CD4-positive, CD25-positive, alpha-beta regulatory T cell (primary cell): ENCODE results near the gene CHRND. TPM values are rescaled to one million over a fixed set of nuclear protein-coding genes. Genes with fewer than 3 reads are reported as not detected.

ENCODE experiments used
- ATAC-seq, 2 donors: fragments of 150-1000 bp; cut with Tn5 transposase; one replicate each; pipeline ENCODE4 v1.10.0; 2021; ENCODE audit warnings: low read depth in 2 of 2, moderate number of reproducible peaks in 2 of 2, moderate library complexity in 1 of 2
- DNase-seq, 3 donors: peaks; one replicate each; pipeline versions ENCODE4 v3.0.0 to v3.0.0-alpha.2; 2012 to 2022; ENCODE audit warnings: mixed read lengths in 1 of 3
- H3K27ac ChIP-seq: one replicate; pipeline ENCODE4 v1.7.0; 2013; ENCODE audit warnings: mild to moderate bottlenecking, low read length; ENCODE audit not compliant: insufficient read depth, poor library complexity, severe bottlenecking
- H3K27me3 ChIP-seq: one replicate; pipeline ENCODE4 v1.7.0; 2013; ENCODE audit warnings: low read length; ENCODE audit not compliant: control insufficient read depth, insufficient read depth
- H3K36me3 ChIP-seq: one replicate; pipeline ENCODE4 v1.7.0; 2013; ENCODE audit warnings: mild to moderate bottlenecking, low read length, moderate library complexity; ENCODE audit not compliant: control insufficient read depth, insufficient read depth
- H3K4me1 ChIP-seq: 2 replicates; pipeline ENCODE4 v1.7.0; 2013; ENCODE audit warnings: mild to moderate bottlenecking, low read length; ENCODE audit not compliant: insufficient read depth, control insufficient read depth, poor library complexity, severe bottlenecking
- H3K4me3 ChIP-seq: one replicate; pipeline ENCODE4 v1.7.0; 2013; ENCODE audit warnings: low read depth, mild to moderate bottlenecking, low read length, moderate library complexity
- H3K9me3 ChIP-seq, 2 experiments: 1 replicate in 1 of 2; 2 replicates in 1 of 2; pipeline ENCODE4 v1.7.0; 2013; ENCODE audit warnings: low read length in 2 of 2, mild to moderate bottlenecking in 1 of 2, moderate library complexity in 1 of 2; ENCODE audit not compliant: control insufficient read depth in 2 of 2
- H3K27ac Mint-ChIP-seq, 3 donors: one replicate each; pipeline ENCODE4 v1.8.0; 2020 to 2022; ENCODE audit warnings: mild to moderate bottlenecking in 3 of 3, mixed read lengths in 3 of 3, moderate library complexity in 2 of 3
- H3K27me3 Mint-ChIP-seq: one replicate; pipeline ENCODE4 v1.8.0; 2022; ENCODE audit warnings: mild to moderate bottlenecking, mixed read lengths
- H3K36me3 Mint-ChIP-seq: one replicate; pipeline ENCODE4 v1.8.0; 2020; ENCODE audit warnings: mixed read lengths
- H3K4me1 Mint-ChIP-seq, 4 donors: one replicate each; pipeline ENCODE4 v1.8.0; 2020 to 2022; ENCODE audit warnings: mixed read lengths in 4 of 4, mild to moderate bottlenecking in 1 of 4
- H3K4me3 Mint-ChIP-seq, 4 donors: one replicate each; pipeline ENCODE4 v1.8.0; 2020 to 2022; ENCODE audit warnings: mild to moderate bottlenecking in 4 of 4, mixed read lengths in 4 of 4, moderate library complexity in 3 of 4
- H3K9me3 Mint-ChIP-seq, 7 donors: one replicate each; pipeline ENCODE4 v1.8.0; 2020 to 2022; ENCODE audit warnings: mixed read lengths in 7 of 7, mild to moderate bottlenecking in 3 of 7, moderate library complexity in 2 of 7
- polyA plus RNA-seq, 4 donors: library from polyadenylated mRNA; unstranded; fragments of 300-500 nt; fragmentation: Illumina TruSeq; gene quantifications; one replicate each; pipeline ENCODE4 v1.2.3, GENCODE V29; 2021
- total RNA-seq: library from RNA; stranded (reverse); gene quantifications from one replicate; pipeline ENCODE4 v1.2.3, GENCODE V29; 2022

Gene CHRND
- total and polyA plus RNA-seq, 5 donors from 2014 or later = not detected

- H3K4me1 Mint-ChIP-seq = peaks cover 0 to 8% (median 0%) of the 10 kb centered on the region in 4 donors
- no peaks in the 10 kb centered on the region for H3K36me3 ChIP-seq
- peaks cover 6% of the 10 kb centered on the region for H3K4me1 ChIP-seq
- H3K9me3 ChIP-seq = no peaks in the 10 kb centered on the region
- no peak overlapping the region for H3K27ac Mint-ChIP-seq
- H3K4me3 Mint-ChIP-seq = peak overlapping the region in 1 of 4 donors; percentile 76
- ATAC-seq = no peak
- H3K27ac ChIP-seq = no peak overlapping the region
- no peak overlapping the region for H3K4me3 ChIP-seq
- H3K9me3 Mint-ChIP-seq = peaks cover 0 to 3% (median 0%) of the 10 kb centered on the region in 7 donors
- H3K36me3 Mint-ChIP-seq = peaks cover 4% of the 10 kb centered on the region
- peaks cover 6% of the 10 kb centered on the region for H3K27me3 ChIP-seq
- peaks cover 48% of the 10 kb centered on the region for H3K27me3 Mint-ChIP-seq
- DNase-seq = peak in 2 of 3 donors; percentile 28 to 29
These were observed 22.8 kb upstream of the CHRND start for GRCh38 chr2:232502911-232503808.

- no peaks in the 10 kb centered on the region for H3K36me3 Mint-ChIP-seq
These were observed 22.1 kb upstream of the CHRND start for GRCh38 chr2:232503809-232504323.

DNA sequence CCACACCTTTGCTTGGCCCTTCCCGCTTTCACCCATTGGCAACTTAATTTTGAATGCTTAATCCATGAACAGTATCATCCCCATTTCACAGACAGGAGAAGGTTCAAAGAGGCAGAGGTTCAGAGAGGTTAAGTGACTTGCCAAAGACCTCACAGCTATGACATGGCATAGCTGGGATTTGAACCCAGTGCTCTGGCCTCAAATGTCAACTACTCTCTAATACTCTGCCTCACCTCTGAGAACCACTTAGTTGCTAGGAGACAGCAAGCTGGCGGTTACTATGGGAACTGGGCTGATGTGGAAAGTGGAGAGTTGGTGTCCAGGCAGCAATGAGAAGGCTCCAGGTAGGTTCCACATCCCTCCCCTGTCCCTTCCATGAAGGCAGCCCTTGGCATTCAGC lies 21.5 kb upstream of the CHRND start:
- H3K9me3 ChIP-seq = no peaks in the 10 kb centered on the region
- peaks cover 6% of the 10 kb centered on the region for H3K27me3 ChIP-seq
- Mint-ChIP-seq H3K27me3 (peaks cover 44% of the 10 kb centered on the region), H3K36me3 (no peaks in the 10 kb centered on the region), H3K4me3 (no peak overlapping the region), H3K4me1 (peaks cover 0 to 8% (median 0%) of the 10 kb centered on the region in 4 donors), H3K27ac (peak overlapping the region in 1 of 3 donors; percentile 33), H3K9me3 (no peaks in the 10 kb centered on the region)
- H3K4me1 ChIP-seq = peaks cover 6% of the 10 kb centered on the region
- H3K36me3 ChIP-seq = no peaks in the 10 kb centered on the region
- no peak overlapping the region for H3K4me3 ChIP-seq
- DNase-seq = no peak
- H3K27ac ChIP-seq = no peak overlapping the region
- no peak for ATAC-seq

More at GRCh38 chr2:232503809-232504323, 22.1 kb upstream of the CHRND start:
- Histone ChIP-seq H3K9me3 (no peaks in the 10 kb centered on the region), H3K4me3 (no peak overlapping the region), H3K27me3 (peaks cover 6% of the 10 kb centered on the region), H3K36me3 (no peaks in the 10 kb centered on the region), H3K27ac (no peak overlapping the region), H3K4me1 (peaks cover 6% of the 10 kb centered on the region)
- H3K27ac Mint-ChIP-seq = no peak overlapping the region
- H3K9me3 Mint-ChIP-seq = no peaks in the 10 kb centered on the region
- H3K4me3 Mint-ChIP-seq = no peak overlapping the region
- ATAC-seq = no peak
- DNase-seq = no peak
- H3K27me3 Mint-ChIP-seq = peaks cover 44% of the 10 kb centered on the region
- peaks cover 0 to 8% (median 0%) of the 10 kb centered on the region in 4 donors for H3K4me1 Mint-ChIP-seq

- peaks cover 6% of the 10 kb centered on the region for H3K4me1 ChIP-seq
- H3K27me3 Mint-ChIP-seq = peaks cover 43% of the 10 kb centered on the region
- H3K27ac Mint-ChIP-seq = no peak overlapping the region
These were observed 20.1 kb upstream of the CHRND start for GRCh38 chr2:232505856-232506255.

DNA sequence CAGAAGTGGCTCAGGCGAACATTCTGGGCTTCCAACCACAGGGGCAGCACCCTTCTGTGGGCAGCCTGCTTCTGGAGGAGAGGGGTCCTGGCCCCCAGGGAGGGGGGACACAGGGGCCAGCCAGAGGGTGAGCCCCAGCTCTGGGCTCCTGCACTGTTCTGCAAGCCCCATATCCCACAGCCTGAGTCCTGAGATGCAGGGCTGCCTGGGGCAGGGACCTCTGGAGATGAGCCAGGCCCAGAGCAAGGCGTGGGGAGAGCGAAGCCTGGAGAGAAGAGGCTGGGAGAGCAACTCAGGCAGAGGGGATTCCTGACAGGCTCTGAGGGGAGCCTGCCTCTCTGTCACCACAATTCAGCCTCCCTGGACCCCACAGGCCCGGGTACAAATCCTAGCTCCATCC lies 19.3 kb upstream of the CHRND start:
- Histone ChIP-seq H3K4me3 (no peak overlapping the region), H3K9me3 (no peaks in the 10 kb centered on the region), H3K36me3 (no peaks in the 10 kb centered on the region), H3K27me3 (peaks cover 6% of the 10 kb centered on the region), H3K4me1 (peaks cover 6% of the 10 kb centered on the region), H3K27ac (no peak overlapping the region)
- no peak overlapping the region for H3K4me3 Mint-ChIP-seq
- no peaks in the 10 kb centered on the region for H3K36me3 Mint-ChIP-seq
- H3K27ac Mint-ChIP-seq = no peak overlapping the region
- no peaks in the 10 kb centered on the region for H3K9me3 Mint-ChIP-seq
- peaks cover 0 to 8% (median 0%) of the 10 kb centered on the region in 4 donors for H3K4me1 Mint-ChIP-seq
- DNase-seq (no peak), ATAC-seq (no peak)
- peaks cover 34% of the 10 kb centered on the region for H3K27me3 Mint-ChIP-seq

More at GRCh38 chr2:232505856-232506255, 20.1 kb upstream of the CHRND start:
- Mint-ChIP-seq H3K36me3 (no peaks in the 10 kb centered on the region), H3K9me3 (no peaks in the 10 kb centered on the region), H3K4me1 (peaks cover 0 to 8% (median 0%) of the 10 kb centered on the region in 4 donors), H3K4me3 (no peak overlapping the region)
- H3K27ac ChIP-seq = no peak overlapping the region
- no peaks in the 10 kb centered on the region for H3K36me3 ChIP-seq
- ATAC-seq = no peak
- H3K4me3 ChIP-seq = no peak overlapping the region
- H3K27me3 ChIP-seq = peaks cover 6% of the 10 kb centered on the region
- no peaks in the 10 kb centered on the region for H3K9me3 ChIP-seq
- DNase-seq = no peak

DNA sequence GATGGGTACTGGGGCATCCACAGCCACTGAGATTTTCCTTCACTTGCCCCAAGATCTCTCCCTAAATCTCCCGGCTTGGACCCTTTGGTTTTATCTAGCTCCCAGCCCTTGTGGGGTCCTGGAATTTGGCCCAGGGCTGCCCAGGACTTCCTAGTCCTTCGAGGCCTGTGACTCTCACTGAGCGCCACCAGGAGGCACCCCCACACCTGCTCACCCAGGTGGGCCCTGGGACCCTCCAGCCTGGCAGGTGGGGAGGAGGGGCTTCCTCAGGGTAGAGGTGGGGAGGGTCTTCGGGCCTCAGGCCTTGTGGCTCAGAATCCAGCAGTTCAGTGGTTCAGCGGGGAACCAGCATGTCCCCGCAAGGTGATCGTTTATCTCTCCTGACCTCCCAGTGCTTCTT lies 17.7 kb upstream of the CHRND start:
- no peaks in the 10 kb centered on the region for H3K36me3 ChIP-seq
- no peak overlapping the region for H3K4me3 ChIP-seq
- no peaks in the 10 kb centered on the region for H3K36me3 Mint-ChIP-seq
- peaks cover 3% of the 10 kb centered on the region for H3K4me1 ChIP-seq
- no peak for DNase-seq
- H3K9me3 ChIP-seq = no peaks in the 10 kb centered on the region
- ATAC-seq = no peak
- H3K27me3 ChIP-seq = peaks cover 6% of the 10 kb centered on the region
- no peaks in the 10 kb centered on the region for H3K9me3 Mint-ChIP-seq
- H3K27ac Mint-ChIP-seq = no peak overlapping the region
- no peak overlapping the region for H3K27ac ChIP-seq
- peaks cover 0 to 4% (median 0%) of the 10 kb centered on the region in 4 donors for H3K4me1 Mint-ChIP-seq
- no peak overlapping the region for H3K4me3 Mint-ChIP-seq
- peaks cover 28% of the 10 kb centered on the region for H3K27me3 Mint-ChIP-seq

DNA sequence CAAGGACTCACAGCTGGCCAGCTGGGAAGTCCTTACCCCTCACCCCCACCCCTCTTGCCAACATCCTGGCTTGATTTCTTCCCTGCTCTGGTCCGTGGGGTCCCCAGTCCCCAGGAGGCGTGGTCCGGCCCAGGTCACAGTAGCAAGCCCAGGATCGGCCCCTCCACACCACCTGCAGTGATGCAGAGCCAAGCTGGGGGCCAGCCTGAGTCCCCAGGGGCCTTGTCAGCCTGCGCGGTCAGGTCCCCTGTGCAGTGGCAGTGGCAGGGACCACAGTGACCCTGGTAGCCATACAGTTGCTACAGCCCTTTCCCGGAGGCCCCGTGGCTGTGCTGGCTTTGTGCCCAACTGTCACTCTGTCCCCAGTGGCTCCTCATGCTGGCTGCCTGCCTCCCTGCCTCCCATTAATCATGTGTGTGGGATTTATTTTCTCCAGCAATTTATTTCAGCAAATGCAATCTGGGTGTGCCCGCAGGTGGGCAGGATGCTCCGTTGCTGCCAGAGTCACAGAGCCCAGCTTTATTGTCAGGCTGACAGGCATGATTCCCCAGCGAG lies 14.5 kb upstream of the CHRND start:
- Mint-ChIP-seq H3K36me3 (no peaks in the 10 kb centered on the region), H3K9me3 (no peaks in the 10 kb centered on the region), H3K27me3 (peaks cover 15% of the 10 kb centered on the region)

More for the DNA sequence above, 14.5 kb upstream of the CHRND start:
- Mint-ChIP-seq H3K4me1 (no peaks in the 10 kb centered on the region), H3K27ac (no peak overlapping the region), H3K4me3 (no peak overlapping the region)
- no peak overlapping the region for H3K27ac ChIP-seq
- DNase-seq (no peak), ATAC-seq (no peak)
- no peak overlapping the region for H3K4me3 ChIP-seq
- no peaks in the 10 kb centered on the region for H3K27me3 ChIP-seq
- H3K36me3 ChIP-seq = no peaks in the 10 kb centered on the region
- no peaks in the 10 kb centered on the region for H3K4me1 ChIP-seq
- no peaks in the 10 kb centered on the region for H3K9me3 ChIP-seq
